B cell (primary cell): ENCODE results near the gene CFLAR.

Experiments used
- CTCF ChIP-seq: fragments of 200-600 bp; IDR thresholded peaks from one replicate; pipeline ENCODE4 v1.8.0; 2022; ENCODE audit warnings: antibody characterized with exemption, mild to moderate bottlenecking
- EZH2 ChIP-seq: IDR thresholded peaks from 2 replicates; pipeline ENCODE4 v1.6.1; 2012; ENCODE audit warnings: borderline replicate concordance, low read depth, mild to moderate bottlenecking, moderate library complexity, low read length; ENCODE audit not compliant: insufficient read depth, poor library complexity, severe bottlenecking

DNA sequence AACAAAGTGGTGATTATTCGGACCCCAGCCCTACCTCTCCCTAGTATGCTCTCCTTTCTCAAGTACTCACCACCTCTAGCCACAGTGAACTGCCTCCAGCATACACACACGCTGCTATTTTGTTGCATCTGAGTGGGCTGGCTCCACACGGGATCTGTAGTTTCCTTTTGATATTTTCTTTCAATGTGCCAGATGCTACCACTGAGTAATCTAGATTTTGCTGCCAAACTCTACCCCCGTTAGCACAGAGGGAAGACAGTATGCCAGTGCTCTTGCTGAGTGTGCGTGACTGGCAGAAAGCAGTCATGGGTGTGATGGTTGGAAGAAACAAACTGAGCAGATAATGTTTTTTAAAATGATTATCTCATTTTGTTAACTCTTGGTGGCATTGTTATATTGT is 11.6 kb downstream of the CFLAR start:
- no peak for TF ChIP-seq CTCF
- no peak for TF ChIP-seq EZH2
